ENCODE data around the gene NFASC.

GRCh38 chr1:205048382-205048781 lies 177.7 kb downstream of the NFASC start:
- TF ChIP-seq, protein P1, sequence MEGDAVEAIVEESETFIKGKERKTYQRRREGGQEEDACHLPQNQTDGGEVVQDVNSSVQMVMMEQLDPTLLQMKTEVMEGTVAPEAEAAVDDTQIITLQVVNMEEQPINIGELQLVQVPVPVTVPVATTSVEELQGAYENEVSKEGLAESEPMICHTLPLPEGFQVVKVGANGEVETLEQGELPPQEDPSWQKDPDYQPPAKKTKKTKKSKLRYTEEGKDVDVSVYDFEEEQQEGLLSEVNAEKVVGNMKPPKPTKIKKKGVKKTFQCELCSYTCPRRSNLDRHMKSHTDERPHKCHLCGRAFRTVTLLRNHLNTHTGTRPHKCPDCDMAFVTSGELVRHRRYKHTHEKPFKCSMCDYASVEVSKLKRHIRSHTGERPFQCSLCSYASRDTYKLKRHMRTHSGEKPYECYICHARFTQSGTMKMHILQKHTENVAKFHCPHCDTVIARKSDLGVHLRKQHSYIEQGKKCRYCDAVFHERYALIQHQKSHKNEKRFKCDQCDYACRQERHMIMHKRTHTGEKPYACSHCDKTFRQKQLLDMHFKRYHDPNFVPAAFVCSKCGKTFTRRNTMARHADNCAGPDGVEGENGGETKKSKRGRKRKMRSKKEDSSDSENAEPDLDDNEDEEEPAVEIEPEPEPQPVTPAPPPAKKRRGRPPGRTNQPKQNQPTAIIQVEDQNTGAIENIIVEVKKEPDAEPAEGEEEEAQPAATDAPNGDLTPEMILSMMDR (IDR thresholded peaks at IDR 0.05; ENCODE audit: poor library complexity) = no peak
- TF ChIP-seq EZH2 (IDR thresholded peaks at IDR 0.05; ENCODE audit: borderline replicate concordance) (no peak), EZH2phosphoT487 (IDR thresholded peaks at IDR 0.05; ENCODE audit: low read depth, severe bottlenecking, unreplicated experiment) (no peak)

All from hepatocyte (in vitro differentiated cells).